Fibroblast of skin of abdomen (primary cell): ENCODE results near the gene AKIP1.

Source experiments
- DNase-seq: peaks from one replicate; pipeline ENCODE4 v3.0.0-alpha.2; 2013

The AKIP1 gene

DNA sequence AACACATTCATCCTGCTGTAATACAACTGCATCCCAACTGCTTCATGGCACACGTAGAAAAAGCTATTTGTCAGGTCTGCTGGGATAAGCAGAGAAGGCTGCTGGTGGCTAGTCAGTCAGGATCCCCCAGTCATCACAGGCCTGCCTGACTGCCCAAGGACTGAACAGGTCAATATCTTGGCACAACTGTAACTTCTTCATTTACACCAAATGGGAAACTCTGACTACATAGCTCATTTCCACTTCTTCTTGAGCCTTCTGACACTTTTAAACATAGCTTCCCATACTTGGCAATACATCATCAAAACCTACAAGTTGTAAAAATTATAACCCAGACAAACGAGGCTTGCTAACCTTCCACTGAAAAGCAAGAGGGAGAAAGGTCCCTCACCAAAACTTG lies 50.4 kb downstream of the AKIP1 start:
- DNase-seq = no peak

DNA sequence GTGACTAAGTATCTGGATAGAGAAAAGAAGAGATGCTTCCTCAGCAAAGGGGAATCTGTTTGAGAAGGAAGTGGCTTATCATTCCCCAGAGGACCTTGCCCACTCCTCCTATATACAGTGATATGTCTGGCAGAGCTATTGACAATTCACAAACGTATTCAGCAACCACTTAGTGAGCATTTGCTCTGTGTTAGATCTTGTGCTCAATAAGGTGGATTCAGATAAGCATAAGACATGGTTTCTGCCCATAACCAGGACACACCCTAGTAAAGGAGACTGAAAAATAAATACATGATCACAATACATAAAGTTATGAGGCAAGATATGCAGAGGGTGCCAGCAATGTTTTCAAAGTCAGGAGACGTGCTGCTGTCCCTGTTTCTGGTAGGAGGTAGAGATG lies 51.9 kb downstream of the AKIP1 start:
- DNase-seq = no peak

DNA sequence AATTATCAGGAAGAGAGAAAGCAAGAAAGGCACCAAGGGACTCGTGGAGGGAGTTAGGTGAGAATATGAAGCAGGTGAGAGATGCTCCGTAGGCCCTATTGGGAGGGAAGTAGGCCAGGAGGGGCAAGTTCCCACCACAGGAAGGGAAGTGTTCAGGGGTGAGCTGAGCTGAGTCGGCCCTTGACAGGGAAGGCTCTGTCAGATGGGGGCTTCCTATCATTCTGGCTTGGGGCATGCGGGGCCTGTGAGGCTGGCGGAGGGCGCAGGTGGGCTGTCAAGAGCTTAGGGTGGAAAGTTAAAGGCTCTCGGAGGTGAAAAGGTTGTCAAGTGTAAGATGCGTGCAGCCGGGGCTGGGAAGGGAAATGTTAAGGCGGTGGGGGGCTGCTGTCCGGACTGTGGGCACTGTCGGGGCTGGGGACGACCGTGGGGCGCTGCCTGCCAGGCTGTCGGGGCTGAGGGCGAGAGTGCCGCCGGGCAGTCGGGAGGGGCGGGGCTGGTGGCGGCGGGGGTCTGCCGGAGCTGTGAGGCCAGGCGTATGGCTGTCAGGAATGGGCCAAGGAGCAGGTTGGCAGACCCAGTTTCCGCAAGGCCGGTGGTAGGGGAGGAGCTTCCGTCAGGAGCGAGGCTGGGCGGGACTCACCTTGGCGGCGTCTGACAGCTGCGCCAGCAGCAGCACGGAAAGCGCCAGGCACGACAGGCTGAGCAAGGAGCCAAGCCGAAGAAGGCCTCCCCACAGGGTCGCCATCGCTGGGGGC lies 52.8 kb downstream of the AKIP1 start:
- no peak for DNase-seq

DNA sequence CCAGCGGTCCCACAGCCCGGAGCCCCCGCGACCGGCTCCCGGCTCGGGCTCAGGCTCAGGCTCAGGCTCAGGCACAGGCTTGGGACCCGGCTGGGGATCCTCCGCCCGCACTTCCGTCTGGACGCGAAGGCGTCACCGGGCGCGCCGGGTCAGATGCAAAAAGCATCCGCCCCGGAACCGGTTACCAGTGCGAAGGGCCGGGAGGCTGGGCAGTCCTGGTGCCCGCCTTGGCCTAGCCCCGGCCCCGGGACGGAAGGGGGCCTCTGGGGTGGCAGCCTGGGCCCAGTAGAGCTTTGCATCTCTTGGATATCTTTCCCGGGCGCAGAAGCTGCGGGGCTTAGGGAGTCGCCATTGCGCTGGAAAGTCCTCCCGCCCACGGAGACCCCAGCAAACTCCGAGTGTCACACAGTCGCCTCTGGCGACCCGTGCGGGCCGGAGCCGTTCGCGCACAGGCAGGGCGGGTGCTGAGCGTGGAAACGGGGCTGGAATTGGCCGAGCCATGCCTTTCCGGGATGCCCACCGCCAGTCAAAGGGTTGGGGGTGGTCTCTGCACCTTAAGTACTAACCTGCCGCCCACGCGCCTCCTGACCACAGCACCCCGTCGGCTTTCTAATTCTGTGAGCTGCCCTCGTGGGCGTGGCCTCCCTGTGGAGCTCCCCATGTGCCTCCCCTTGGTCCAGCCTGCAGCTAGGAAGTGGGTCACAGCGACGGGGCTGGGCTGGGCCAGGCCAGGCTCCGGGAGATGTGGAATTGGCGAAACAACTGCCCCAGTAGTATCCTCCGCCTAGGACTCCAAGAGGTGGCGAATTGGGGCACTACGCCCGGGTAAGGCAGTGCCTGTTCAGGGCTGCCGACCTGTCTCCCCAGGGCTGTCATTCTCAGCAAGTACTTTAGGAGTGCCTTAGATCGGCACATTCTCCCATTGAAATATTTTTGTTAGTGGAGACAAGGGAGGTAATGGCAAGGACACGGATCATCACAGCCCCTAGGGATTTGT lies 53.6 kb downstream of the AKIP1 start, which contains the start of gene TMEM9B:
Gene TMEM9B, minus strand, starts transcription at position 119 of the 997 bp plus-strand sequence. CDS start 129 bp downstream, outside the sequence.
- DNase-seq = peak; percentile 79

DNA sequence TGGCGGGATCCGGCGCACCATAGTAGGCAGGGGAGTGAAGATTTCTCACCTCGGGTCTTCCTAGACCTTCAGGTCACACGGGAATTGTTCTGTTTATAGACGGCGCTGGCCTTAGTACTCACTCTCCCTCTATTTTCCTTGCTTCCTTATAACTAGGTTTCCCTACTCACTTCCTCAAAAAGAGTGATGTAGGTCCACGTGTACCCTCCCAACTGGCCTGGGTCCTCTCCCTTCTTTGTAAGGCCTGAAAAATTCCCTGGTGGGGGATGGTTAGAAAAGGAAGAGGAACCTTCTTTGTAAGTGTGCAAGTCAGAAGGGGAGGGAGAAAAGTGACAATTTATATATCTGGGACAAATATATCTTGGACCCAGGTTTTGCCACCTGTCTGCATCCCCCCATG lies 56.2 kb downstream of the AKIP1 start:
- no peak for DNase-seq
